Liver (tissue), 9 donors: ENCODE results near the gene SYT13. TPM values are rescaled to one million over a fixed set of nuclear protein-coding genes. Genes with fewer than 3 reads are reported as not detected.

ENCODE experiments used
- DNase-seq: peaks from one replicate; pipeline ENCODE4 v3.0.0-alpha.2; 2017; ENCODE audit warnings: low spot score
- H3K27ac ChIP-seq, 2 donors: one replicate each; pipeline ENCODE4 v1.7.0; 2013; ENCODE audit warnings: inconsistent platforms in 2 of 2, low read length in 2 of 2, control low read depth in 1 of 2, low read depth in 1 of 2, mild to moderate bottlenecking in 1 of 2
- H3K27me3 ChIP-seq, 4 donors: one replicate each; pipeline versions ENCODE4 v1.6.1 to v1.7.0; 2013; ENCODE audit warnings: low read length in 3 of 4, inconsistent platforms in 1 of 4, mild to moderate bottlenecking in 1 of 4, moderate library complexity in 1 of 4; ENCODE audit not compliant: control insufficient read depth in 4 of 4, insufficient read depth in 4 of 4
- H3K36me3 ChIP-seq, 4 donors: one replicate each; pipeline versions ENCODE4 v1.6.1 to v1.7.0; 2013; ENCODE audit warnings: low read length in 3 of 4, mild to moderate bottlenecking in 3 of 4, low read depth in 1 of 4, moderate library complexity in 1 of 4; ENCODE audit not compliant: control insufficient read depth in 4 of 4, insufficient read depth in 3 of 4
- H3K4me1 ChIP-seq, 4 donors: one replicate each; pipeline versions ENCODE4 v1.6.1 to v1.7.0; 2013; ENCODE audit warnings: low read length in 3 of 4, mild to moderate bottlenecking in 3 of 4, moderate library complexity in 1 of 4; ENCODE audit not compliant: control insufficient read depth in 4 of 4, insufficient read depth in 4 of 4
- H3K4me3 ChIP-seq, 3 donors: one replicate each; pipeline versions ENCODE4 v1.6.1 to v1.7.0; 2013; ENCODE audit warnings: low read length in 3 of 3, control low read depth in 1 of 3, low read depth in 1 of 3, mild to moderate bottlenecking in 1 of 3
- H3K9ac ChIP-seq, 2 donors: one replicate each; pipeline ENCODE4 v1.7.0; 2013; ENCODE audit warnings: low read length in 2 of 2, mild to moderate bottlenecking in 2 of 2, moderate library complexity in 2 of 2, control low read depth in 1 of 2, low read depth in 1 of 2
- H3K9me3 ChIP-seq, 4 donors: one replicate each; pipeline versions ENCODE4 v1.6.1 to v1.7.0; 2013; ENCODE audit warnings: low read length in 3 of 4; ENCODE audit not compliant: control insufficient read depth in 4 of 4
- ATF3 ChIP-seq: IDR thresholded peaks from 2 replicates; pipeline ENCODE4 v1.6.1; 2016; ENCODE audit warnings: antibody characterized with exemption
- CTCF ChIP-seq: fragments of 150-350 bp; IDR thresholded peaks from 2 replicates; pipeline ENCODE4 v1.5.1; 2017; ENCODE audit warnings: improper control_type of control experiment, low read depth, low read length; ENCODE audit not compliant: missing input control
- EGR1 ChIP-seq, 2 donors: IDR thresholded peaks; 2 replicates each; pipeline ENCODE4 v1.6.1; 2016 to 2018; ENCODE audit warnings: antibody characterized with exemption in 2 of 2, low read depth in 2 of 2
- FOXA1 ChIP-seq: IDR thresholded peaks from 2 replicates; pipeline ENCODE4 v1.6.1; 2016; ENCODE audit warnings: antibody characterized with exemption
- FOXA2 ChIP-seq: IDR thresholded peaks from 2 replicates; pipeline ENCODE4 v1.6.1; 2016; ENCODE audit warnings: antibody characterized with exemption
- GABPA ChIP-seq, 2 donors: IDR thresholded peaks in 1 of 2; conservative IDR thresholded peaks in 1 of 2; 2 replicates each; pipeline ENCODE4 v1.6.1; 2016; ENCODE audit warnings: antibody characterized with exemption in 2 of 2, mild to moderate bottlenecking in 1 of 2, moderate library complexity in 1 of 2
- HNF4A ChIP-seq, 2 donors: conservative IDR thresholded peaks; 2 replicates each; pipeline ENCODE4 v1.6.1; 2016; ENCODE audit warnings: antibody characterized with exemption in 2 of 2, mild to moderate bottlenecking in 2 of 2
- HNF4G ChIP-seq: IDR thresholded peaks from 2 replicates; pipeline ENCODE4 v1.6.1; 2016; ENCODE audit warnings: antibody characterized with exemption
- JUND ChIP-seq, 2 donors: IDR thresholded peaks; 2 replicates each; pipeline ENCODE4 v1.6.1; 2016; ENCODE audit warnings: antibody characterized with exemption in 2 of 2
- MAX ChIP-seq: IDR thresholded peaks from 2 replicates; pipeline ENCODE4 v1.6.1; 2016; ENCODE audit warnings: antibody characterized with exemption
- NR2F2 ChIP-seq: IDR thresholded peaks from 2 replicates; pipeline ENCODE4 v1.6.1; 2016; ENCODE audit warnings: antibody characterized with exemption
- RAD21 ChIP-seq, 2 donors: IDR thresholded peaks; 2 replicates each; pipeline ENCODE4 v1.6.1; 2016; ENCODE audit warnings: antibody characterized with exemption in 2 of 2, mild to moderate bottlenecking in 2 of 2
- RXRA ChIP-seq, 2 donors: IDR thresholded peaks; 2 replicates each; pipeline ENCODE4 v1.6.1; 2017 to 2018; ENCODE audit warnings: antibody characterized with exemption in 2 of 2, mild to moderate bottlenecking in 1 of 2
- SP1 ChIP-seq: IDR thresholded peaks from 2 replicates; pipeline ENCODE4 v1.6.1; 2018; ENCODE audit warnings: antibody characterized with exemption, mild to moderate bottlenecking
- TAF1 ChIP-seq: conservative IDR thresholded peaks from 2 replicates; pipeline ENCODE4 v1.6.1; 2016; ENCODE audit warnings: antibody characterized with exemption, mild to moderate bottlenecking
- YY1 ChIP-seq: IDR thresholded peaks from 2 replicates; pipeline ENCODE4 v1.6.1; 2016; ENCODE audit warnings: antibody characterized with exemption, mild to moderate bottlenecking
- ZBTB33 ChIP-seq: IDR thresholded peaks from 2 replicates; pipeline ENCODE4 v1.6.1; 2016; ENCODE audit warnings: antibody characterized with exemption
- WGBS: extraction: QIAGEN DNeasy Blood & Tissue Kit; methylation state at CpG from one replicate; pipeline ENCODE4 v1.1.7; 2013; 5-methylcytosine and 5-hydroxymethylcytosine counted together
- polyA plus RNA-seq, 2 donors: library from polyadenylated mRNA; stranded (reverse) in 1 of 2; unstranded in 1 of 2; fragments of 200-250 nt in 1 of 2; fragments of >200 nt in 1 of 2; fragmentation: Nextera tagmentation in 1 of 2; extraction: Ambion mirVana in 1 of 2; gene quantifications; one replicate each; pipeline versions ENCODE4 v1.2.1 to v1.2.3, GENCODE V29; 2013 to 2015
- total RNA-seq, 2 donors: library from RNA; depleted of rRNA; stranded (reverse); fragments of >200 nt; gene quantifications; one replicate each; pipeline ENCODE4 v1.2.3, GENCODE V29; 2014
- donor health status: healthy.
- donor health status: healthy.
- donor health status: healthy.
- donor health status: healthy.
- donor health status: healthy.

SYT13 gene
- total and polyA plus RNA-seq, 4 donors: 0.05 to 0.33 (median 0.14) TPM

GRCh38 chr11:45328726-45329125, 42.6 kb upstream of the SYT13 start:
- Histone ChIP-seq H3K27me3 (no peaks in the 10 kb centered on the region), H3K9me3 (peaks cover 0 to 3% (median 0%) of the 10 kb centered on the region in 4 donors), H3K4me1 (no peaks in the 10 kb centered on the region), H3K36me3 (no peaks in the 10 kb centered on the region), H3K9ac (no peak overlapping the region), H3K4me3 (no peak overlapping the region), H3K27ac (no peak overlapping the region)
- no peak for DNase-seq
- TF ChIP-seq JUND (IDR thresholded peaks at IDR 0.05) (no peak), ZBTB33 (no peak), HNF4A (conservative IDR thresholded peaks at IDR 0.05) (no peak), RAD21 (IDR thresholded peaks at IDR 0.05) (no peak), SP1 (no peak), FOXA2 (no peak), HNF4G (no peak), MAX (no peak), RXRA (IDR thresholded peaks at IDR 0.05) (no peak), TAF1 (no peak), NR2F2 (no peak), CTCF (no peak), FOXA1 (no peak), GABPA (IDR thresholded peaks at IDR 0.05 in 1 of 2, conservative IDR thresholded peaks at IDR 0.05 in 1 of 2) (no peak), YY1 (no peak), EGR1 (IDR thresholded peaks at IDR 0.05; ENCODE audit: low read depth in 2 of 2) (no peak)
- 65% methylated on average over 3 of the region's 3 CpGs for WGBS

- WGBS: 63% methylated on average over 6 of the region's 6 CpGs
- no peak overlapping the region for H3K4me3 ChIP-seq
- H3K36me3 ChIP-seq: no peaks in the 10 kb centered on the region
- no peak overlapping the region for H3K27ac ChIP-seq
- no peaks in the 10 kb centered on the region for H3K4me1 ChIP-seq
- no peak for DNase-seq
- H3K27me3 ChIP-seq: no peaks in the 10 kb centered on the region
- TF ChIP-seq EGR1 (IDR thresholded peaks at IDR 0.05; ENCODE audit: low read depth in 2 of 2) (no peak), FOXA2 (no peak), RAD21 (IDR thresholded peaks at IDR 0.05) (no peak), CTCF (no peak), MAX (no peak), TAF1 (no peak), ATF3 (no peak), HNF4A (conservative IDR thresholded peaks at IDR 0.05) (no peak), GABPA (IDR thresholded peaks at IDR 0.05 in 1 of 2, conservative IDR thresholded peaks at IDR 0.05 in 1 of 2) (no peak), HNF4G (no peak), NR2F2 (no peak)
- H3K9ac ChIP-seq: no peak overlapping the region
- peaks cover 0 to 3% (median 0%) of the 10 kb centered on the region in 4 donors for H3K9me3 ChIP-seq
Observed at GRCh38 chr11:45324459-45324858, 38.3 kb upstream of the SYT13 start.
